ENCODE results near the gene SERGEF. TPM values are rescaled to one million over a fixed set of nuclear protein-coding genes. Genes with fewer than 3 reads are reported as not detected.

Gene SERGEF
- total and polyA plus RNA-seq, 10 donors = 29.0 to 55.5 (median 38.8) TPM

DNA sequence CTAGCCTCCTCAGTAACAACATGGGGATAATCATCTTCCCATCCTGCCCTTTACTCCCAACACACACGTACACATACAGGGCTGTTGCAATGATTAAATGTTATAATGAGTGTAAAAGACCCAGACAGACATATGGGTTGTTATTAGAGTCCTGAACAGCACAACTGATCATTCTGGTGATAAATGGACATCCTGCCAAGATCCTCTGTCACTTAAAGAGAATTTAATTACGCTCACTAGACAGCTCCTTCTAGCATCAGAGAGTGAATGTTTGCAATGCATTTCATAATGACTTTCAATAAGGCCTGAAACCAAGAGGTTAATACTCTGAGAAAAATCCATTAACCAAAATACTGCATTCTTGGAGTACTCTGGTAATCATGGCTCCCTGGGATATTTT lies 162.5 kb downstream of the SERGEF start:
- no peak for DNase-seq
- Histone ChIP-seq H3K27me3 (replicated peaks in 1 of 7) (no peaks in the 10 kb centered on the region), H3K4me3 (no peak overlapping the region), H3K9me3 (no peaks in the 10 kb centered on the region), H3K4me1 (no peaks in the 10 kb centered on the region), H3K36me3 (peaks cover 0 to 48% (median 0%) of the 10 kb centered on the region in 6 donors), H3K27ac (no peak overlapping the region)
- TF ChIP-seq POLR2AphosphoS5 (IDR thresholded peaks at IDR 0.05) (no peak), POLR2A (IDR thresholded peaks at IDR 0.05) (no peak)
- TF ChIP-seq, protein P1, sequence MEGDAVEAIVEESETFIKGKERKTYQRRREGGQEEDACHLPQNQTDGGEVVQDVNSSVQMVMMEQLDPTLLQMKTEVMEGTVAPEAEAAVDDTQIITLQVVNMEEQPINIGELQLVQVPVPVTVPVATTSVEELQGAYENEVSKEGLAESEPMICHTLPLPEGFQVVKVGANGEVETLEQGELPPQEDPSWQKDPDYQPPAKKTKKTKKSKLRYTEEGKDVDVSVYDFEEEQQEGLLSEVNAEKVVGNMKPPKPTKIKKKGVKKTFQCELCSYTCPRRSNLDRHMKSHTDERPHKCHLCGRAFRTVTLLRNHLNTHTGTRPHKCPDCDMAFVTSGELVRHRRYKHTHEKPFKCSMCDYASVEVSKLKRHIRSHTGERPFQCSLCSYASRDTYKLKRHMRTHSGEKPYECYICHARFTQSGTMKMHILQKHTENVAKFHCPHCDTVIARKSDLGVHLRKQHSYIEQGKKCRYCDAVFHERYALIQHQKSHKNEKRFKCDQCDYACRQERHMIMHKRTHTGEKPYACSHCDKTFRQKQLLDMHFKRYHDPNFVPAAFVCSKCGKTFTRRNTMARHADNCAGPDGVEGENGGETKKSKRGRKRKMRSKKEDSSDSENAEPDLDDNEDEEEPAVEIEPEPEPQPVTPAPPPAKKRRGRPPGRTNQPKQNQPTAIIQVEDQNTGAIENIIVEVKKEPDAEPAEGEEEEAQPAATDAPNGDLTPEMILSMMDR (IDR thresholded peaks at IDR 0.05 in 8 of 11, conservative IDR thresholded peaks at IDR 0.05 in 3 of 11) = no peak
- intact Hi-C loops (cut with DNase I; ENCODE audit: low total_unique reads) = no loop called here
- WGBS, 5 donors = 95 to 100% (median 99%) methylated on average over 2 of the region's 2 CpGs

DNA sequence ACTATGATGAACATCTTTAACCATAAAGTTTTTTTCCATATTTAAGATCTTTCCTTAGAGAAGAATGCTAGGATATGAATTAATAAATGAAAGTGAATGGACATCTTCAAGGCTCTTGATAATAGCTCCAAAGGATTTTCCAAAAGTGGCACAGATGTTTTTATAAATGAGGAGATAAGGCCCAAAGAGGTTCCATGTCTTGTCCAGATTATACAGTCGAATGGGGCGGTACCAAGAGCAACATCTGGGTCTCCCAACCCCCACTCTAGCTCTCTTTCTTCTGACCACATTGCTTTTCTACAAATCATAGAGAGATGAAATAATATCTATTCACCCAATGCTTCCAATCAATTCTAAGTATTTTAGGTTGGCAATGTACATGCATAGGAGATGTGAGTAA lies 164.1 kb downstream of the SERGEF start:
- WGBS, 5 donors = 91 to 97% (median 96%) methylated on average over 2 of the region's 2 CpGs
- intact Hi-C loops (cut with DNase I; ENCODE audit: low total_unique reads) = no loop called here
- peaks cover 0 to 60% (median 0%) of the 10 kb centered on the region in 6 donors for H3K36me3 ChIP-seq
- DNase-seq = no peak
- H3K4me1 ChIP-seq = no peaks in the 10 kb centered on the region
- no peaks in the 10 kb centered on the region for H3K9me3 ChIP-seq
- H3K4me3 ChIP-seq = no peak overlapping the region
- H3K27me3 ChIP-seq (replicated peaks in 1 of 7) = no peaks in the 10 kb centered on the region
- no peak overlapping the region for H3K27ac ChIP-seq
- TF ChIP-seq, protein P1 (IDR thresholded peaks at IDR 0.05 in 8 of 11, conservative IDR thresholded peaks at IDR 0.05 in 3 of 11) = no peak
- TF ChIP-seq POLR2A (IDR thresholded peaks at IDR 0.05) = no peak
- no peak for TF ChIP-seq POLR2AphosphoS5 (IDR thresholded peaks at IDR 0.05)

DNA sequence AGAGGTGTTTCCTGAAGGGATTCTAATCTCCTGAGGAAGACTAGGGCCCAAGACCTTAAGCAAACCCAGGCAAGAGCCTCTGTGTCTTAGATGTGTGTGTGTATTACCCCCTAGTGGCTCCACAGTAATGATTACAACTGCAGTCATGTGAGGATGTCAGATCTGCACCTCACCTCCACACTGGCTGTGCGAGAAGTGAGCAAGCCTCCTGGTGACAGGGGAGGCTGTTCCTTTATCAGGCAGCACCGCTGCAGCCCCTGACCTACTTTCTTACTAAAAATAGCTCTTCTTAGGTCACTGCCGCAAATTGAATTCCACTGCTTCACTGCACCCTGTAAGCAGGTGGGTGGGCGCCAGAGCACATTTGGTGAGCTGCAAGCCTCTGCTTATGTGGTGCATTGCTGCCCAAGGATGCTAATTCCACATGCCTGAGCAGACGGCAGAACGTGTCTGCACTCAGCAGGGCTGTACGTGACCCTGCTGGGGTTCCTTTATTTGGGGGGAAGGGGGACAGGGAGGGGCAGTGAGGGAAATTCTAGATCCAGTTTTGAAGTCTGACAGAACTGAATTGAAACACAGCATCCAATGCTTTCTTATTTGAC lies 165.9 kb downstream of the SERGEF start:
- Histone ChIP-seq H3K4me3 (no peak overlapping the region), H3K9me3 (no peaks in the 10 kb centered on the region), H3K4me1 (no peaks in the 10 kb centered on the region), H3K36me3 (peaks cover 0 to 54% (median 0%) of the 10 kb centered on the region in 6 donors), H3K27ac (no peak overlapping the region), H3K27me3 (replicated peaks in 1 of 7) (no peaks in the 10 kb centered on the region)
- intact Hi-C loops (cut with DNase I; ENCODE audit: low total_unique reads) = no loop called here
- no peak for TF ChIP-seq POLR2A (IDR thresholded peaks at IDR 0.05)
- TF ChIP-seq, protein P1 (IDR thresholded peaks at IDR 0.05 in 8 of 11, conservative IDR thresholded peaks at IDR 0.05 in 3 of 11) = no peak
- no peak for TF ChIP-seq POLR2AphosphoS5 (IDR thresholded peaks at IDR 0.05)
- DNase-seq = no peak
- 81 to 91% (median 87%) methylated on average over 7 of the region's 7 CpGs for WGBS, 5 donors

DNA sequence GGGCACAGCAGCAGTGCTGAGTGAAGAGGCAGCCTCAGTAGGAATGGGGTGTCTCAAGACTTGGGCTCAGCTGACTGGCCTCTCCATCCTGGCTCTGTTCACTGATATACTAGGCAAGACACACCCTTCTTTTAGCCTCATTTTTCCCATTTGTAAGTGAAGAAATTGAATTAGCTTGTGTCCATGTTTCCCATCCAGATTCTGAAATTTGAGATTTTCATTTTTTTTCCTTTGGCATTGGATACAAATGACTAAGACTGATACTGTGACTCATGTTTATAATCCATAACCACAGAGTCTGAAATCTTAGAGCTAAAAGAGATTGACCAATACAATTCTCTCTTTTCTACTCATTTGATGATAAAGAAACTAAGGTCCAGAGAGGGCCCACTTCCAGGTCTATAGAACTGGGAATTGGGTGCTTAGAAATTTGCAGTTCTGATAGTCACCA lies 167.4 kb downstream of the SERGEF start:
- DNase-seq = no peak
- Histone ChIP-seq H3K27me3 (replicated peaks in 1 of 7) (no peaks in the 10 kb centered on the region), H3K4me1 (no peaks in the 10 kb centered on the region), H3K4me3 (no peak overlapping the region), H3K27ac (no peak overlapping the region), H3K36me3 (peaks cover 0 to 42% (median 0%) of the 10 kb centered on the region in 6 donors), H3K9me3 (no peaks in the 10 kb centered on the region)
- intact Hi-C loops (cut with DNase I; ENCODE audit: low total_unique reads) = no loop called here
- TF ChIP-seq POLR2AphosphoS5 (IDR thresholded peaks at IDR 0.05) (no peak), POLR2A (IDR thresholded peaks at IDR 0.05) (no peak)
- TF ChIP-seq, protein P1 (IDR thresholded peaks at IDR 0.05 in 8 of 11, conservative IDR thresholded peaks at IDR 0.05 in 3 of 11) = no peak

Data from spleen (tissue), 11 donors.